ENCODE data around the gene EPHA4. TPM values are rescaled to one million over a fixed set of nuclear protein-coding genes. Genes with fewer than 3 reads are reported as not detected.
A peak's percentile ranks its signal among the peaks of the same experiment; 100 is the strongest.

The EPHA4 gene
- total and polyA plus RNA-seq, 2 donors (not counting 1 experiment from before 2014, with no cell fraction given), result 9.6 to 21.0 TPM

- no peaks in the 10 kb centered on the region for H3K79me2 ChIP-seq (ENCODE audit: control insufficient read depth, insufficient read depth, low read length)
These were observed 8.7 kb downstream of the EPHA4 start for GRCh38 chr2:221563270-221563985.

GRCh38 chr2:221562226-221562625, 9.9 kb downstream of the EPHA4 start:
- no peak overlapping the region for H3K4me2 ChIP-seq (ENCODE audit: extremely low read depth, insufficient read depth, low read length)

More at GRCh38 chr2:221563270-221563985, 8.7 kb downstream of the EPHA4 start:
- H3K9ac ChIP-seq (ENCODE audit: insufficient read depth, low read length), result no peak overlapping the region
- no peak overlapping the region for H3K4me3 ChIP-seq (replicated peaks in 1 of 4; ENCODE audit: control extremely low read depth in 1 of 4, insufficient read depth in 1 of 4, low read depth in 3 of 4, low read length in 4 of 4)
- H3K4me2 ChIP-seq (ENCODE audit: extremely low read depth, insufficient read depth, low read length), result no peak overlapping the region
- H3K27ac ChIP-seq (ENCODE audit: insufficient read depth, low read length), result no peak overlapping the region
- H3K4me1 ChIP-seq (ENCODE audit: control insufficient read depth, extremely low read depth, insufficient read depth, low read length), result no peaks in the 10 kb centered on the region
- H3K9me3 ChIP-seq (ENCODE audit: control insufficient read depth, insufficient read depth, low read depth, low read length), result no peaks in the 10 kb centered on the region
- no peaks in the 10 kb centered on the region for H3K36me3 ChIP-seq (ENCODE audit: control insufficient read depth, insufficient read depth, low read length)
- TF ChIP-seq EZH2 (IDR thresholded peaks at IDR 0.05; ENCODE audit: low read length, missing control alignments), result no peak
- H4K20me1 ChIP-seq (ENCODE audit: control insufficient read depth, extremely low read depth, insufficient read depth, low read length), result no peaks in the 10 kb centered on the region
- H3K27me3 ChIP-seq (ENCODE audit: control insufficient read depth, insufficient read depth, low read length), result no peaks in the 10 kb centered on the region
- no peak for DNase-seq (ENCODE audit: low read depth in 2 of 2)
- H2AFZ ChIP-seq (ENCODE audit: low read length), result no peak overlapping the region

GRCh38 chr2:221561770-221562169, 10.3 kb downstream of the EPHA4 start:
- Histone ChIP-seq H3K27me3 (ENCODE audit: control insufficient read depth, insufficient read depth, low read length) (no peaks in the 10 kb centered on the region), H3K9ac (ENCODE audit: insufficient read depth, low read length) (no peak overlapping the region), H3K4me1 (ENCODE audit: control insufficient read depth, extremely low read depth, insufficient read depth, low read length) (no peaks in the 10 kb centered on the region), H3K27ac (ENCODE audit: insufficient read depth, low read length) (no peak overlapping the region), H3K9me3 (ENCODE audit: control insufficient read depth, insufficient read depth, low read depth, low read length) (no peaks in the 10 kb centered on the region), H3K4me2 (ENCODE audit: extremely low read depth, insufficient read depth, low read length) (no peak overlapping the region), H3K4me3 (replicated peaks in 1 of 4; ENCODE audit: control extremely low read depth in 1 of 4, insufficient read depth in 1 of 4, low read depth in 3 of 4, low read length in 4 of 4) (no peak overlapping the region), H3K36me3 (ENCODE audit: control insufficient read depth, insufficient read depth, low read length) (no peaks in the 10 kb centered on the region), H2AFZ (ENCODE audit: low read length) (no peak overlapping the region), H3K79me2 (ENCODE audit: control insufficient read depth, insufficient read depth, low read length) (no peaks in the 10 kb centered on the region), H4K20me1 (ENCODE audit: control insufficient read depth, extremely low read depth, insufficient read depth, low read length) (no peaks in the 10 kb centered on the region)
- DNase-seq (ENCODE audit: low read depth in 2 of 2), result no peak
- no peak for TF ChIP-seq CTCF (conservative IDR thresholded peaks at IDR 0.05 in 1 of 2, IDR thresholded peaks at IDR 0.05 in 1 of 2; ENCODE audit: low read depth in 1 of 2, low read length in 2 of 2)
- TF ChIP-seq EZH2 (IDR thresholded peaks at IDR 0.05; ENCODE audit: low read length, missing control alignments), result no peak

More at GRCh38 chr2:221562226-221562625, 9.9 kb downstream of the EPHA4 start:
- no peaks in the 10 kb centered on the region for H4K20me1 ChIP-seq (ENCODE audit: control insufficient read depth, extremely low read depth, insufficient read depth, low read length)
- no peaks in the 10 kb centered on the region for H3K9me3 ChIP-seq (ENCODE audit: control insufficient read depth, insufficient read depth, low read depth, low read length)
- no peak for TF ChIP-seq EZH2 (IDR thresholded peaks at IDR 0.05; ENCODE audit: low read length, missing control alignments)
- no peak for TF ChIP-seq CTCF (conservative IDR thresholded peaks at IDR 0.05 in 1 of 2, IDR thresholded peaks at IDR 0.05 in 1 of 2; ENCODE audit: low read depth in 1 of 2, low read length in 2 of 2)
- H3K4me1 ChIP-seq (ENCODE audit: control insufficient read depth, extremely low read depth, insufficient read depth, low read length), result no peaks in the 10 kb centered on the region
- no peak overlapping the region for H3K9ac ChIP-seq (ENCODE audit: insufficient read depth, low read length)
- H3K27ac ChIP-seq (ENCODE audit: insufficient read depth, low read length), result no peak overlapping the region
- H3K36me3 ChIP-seq (ENCODE audit: control insufficient read depth, insufficient read depth, low read length), result no peaks in the 10 kb centered on the region
- H3K27me3 ChIP-seq (ENCODE audit: control insufficient read depth, insufficient read depth, low read length), result no peaks in the 10 kb centered on the region
- H3K79me2 ChIP-seq (ENCODE audit: control insufficient read depth, insufficient read depth, low read length), result no peaks in the 10 kb centered on the region
- H2AFZ ChIP-seq (ENCODE audit: low read length), result no peak overlapping the region
- DNase-seq (ENCODE audit: low read depth in 2 of 2), result peak in 1 of 2 donors; percentile 17
- H3K4me3 ChIP-seq (replicated peaks in 1 of 4; ENCODE audit: control extremely low read depth in 1 of 4, insufficient read depth in 1 of 4, low read depth in 3 of 4, low read length in 4 of 4), result no peak overlapping the region

All from fibroblast of lung (primary cell).